ENCODE measurements around the gene GSS.
"Not testable (repeated sequence)": the region's sequence is repeated elsewhere in the genome, so short reads cannot be mapped to it uniquely, and the experiment has no call there.

GSS gene

GRCh38 chr20:34883087-34883688, 72.4 kb downstream of the GSS start:
- H3K27me3 ChIP-seq (ENCODE audit: insufficient read depth, low read length): no peaks in the 10 kb centered on the region
- H3K9me3 ChIP-seq (ENCODE audit: low read length): no peaks in the 10 kb centered on the region
- H3K4me1 ChIP-seq (ENCODE audit: insufficient read depth, low read length, severe bottlenecking): no peaks in the 10 kb centered on the region
- H3K4me2 ChIP-seq (ENCODE audit: low read length): no peak overlapping the region
- H3K79me2 ChIP-seq (ENCODE audit: insufficient read depth, low read length): no peaks in the 10 kb centered on the region
- no peaks in the 10 kb centered on the region for H3K9me2 ChIP-seq (ENCODE audit: low read depth, low read length)
- H3K4me3 ChIP-seq (ENCODE audit: low read depth, low read length, poor library complexity, severe bottlenecking): no peak overlapping the region
- H3K9ac ChIP-seq (ENCODE audit: low read length): no peak overlapping the region
- TF ChIP-seq CTCF (IDR thresholded peaks at IDR 0.05; ENCODE audit: low read length): no peak
- no peak for TF ChIP-seq EZH2 (IDR thresholded peaks at IDR 0.05; ENCODE audit: borderline replicate concordance, low read length)
- no peaks in the 10 kb centered on the region for H3K36me3 ChIP-seq (ENCODE audit: insufficient read depth, low read length)
- H2AFZ ChIP-seq (ENCODE audit: low read length): no peak overlapping the region
- no peaks in the 10 kb centered on the region for H3F3A ChIP-seq (ENCODE audit: insufficient read depth, low read length)
- H3K27ac ChIP-seq (ENCODE audit: low read depth, low read length, poor library complexity, severe bottlenecking): no peak overlapping the region
- H4K20me1 ChIP-seq (ENCODE audit: insufficient read depth, low read length): no peaks in the 10 kb centered on the region

GRCh38 chr20:34881689-34882088, 73.9 kb downstream of the GSS start:
- Histone ChIP-seq H3K79me2 (ENCODE audit: insufficient read depth, low read length) (no peaks in the 10 kb centered on the region), H3K4me3 (ENCODE audit: low read depth, low read length, poor library complexity, severe bottlenecking) (no peak overlapping the region), H3F3A (ENCODE audit: insufficient read depth, low read length) (no peaks in the 10 kb centered on the region), H3K9ac (ENCODE audit: low read length) (no peak overlapping the region), H2AFZ (ENCODE audit: low read length) (no peak overlapping the region), H4K20me1 (ENCODE audit: insufficient read depth, low read length) (no peaks in the 10 kb centered on the region), H3K36me3 (ENCODE audit: insufficient read depth, low read length) (no peaks in the 10 kb centered on the region), H3K9me2 (ENCODE audit: low read depth, low read length) (no peaks in the 10 kb centered on the region), H3K27me3 (ENCODE audit: insufficient read depth, low read length) (no peaks in the 10 kb centered on the region), H3K4me2 (ENCODE audit: low read length) (no peak overlapping the region), H3K27ac (ENCODE audit: low read depth, low read length, poor library complexity, severe bottlenecking) (no peak overlapping the region), H3K4me1 (ENCODE audit: insufficient read depth, low read length, severe bottlenecking) (peaks cover 2% of the 10 kb centered on the region), H3K9me3 (ENCODE audit: low read length) (no peaks in the 10 kb centered on the region)
- TF ChIP-seq EZH2 (IDR thresholded peaks at IDR 0.05; ENCODE audit: borderline replicate concordance, low read length) (no peak), CTCF (IDR thresholded peaks at IDR 0.05; ENCODE audit: low read length) (no peak)

- H3K27me3 ChIP-seq (ENCODE audit: insufficient read depth, low read length); H3K9ac ChIP-seq (ENCODE audit: low read length); H3K4me2 ChIP-seq (ENCODE audit: low read length); H3F3A ChIP-seq (ENCODE audit: insufficient read depth, low read length); H3K9me2 ChIP-seq (ENCODE audit: low read depth, low read length); H2AFZ ChIP-seq (ENCODE audit: low read length); H3K4me3 ChIP-seq (ENCODE audit: low read depth, low read length, poor library complexity, severe bottlenecking); H4K20me1 ChIP-seq (ENCODE audit: insufficient read depth, low read length); H3K4me1 ChIP-seq (ENCODE audit: insufficient read depth, low read length, severe bottlenecking); H3K9me3 ChIP-seq (ENCODE audit: low read length); H3K79me2 ChIP-seq (ENCODE audit: insufficient read depth, low read length); H3K36me3 ChIP-seq (ENCODE audit: insufficient read depth, low read length); H3K27ac ChIP-seq (ENCODE audit: low read depth, low read length, poor library complexity, severe bottlenecking): not testable (repeated sequence)
Observed at GRCh38 chr20:34880971-34881370, 74.6 kb downstream of the GSS start.

- Histone ChIP-seq H3K9me2 (ENCODE audit: low read depth, low read length) (no peaks in the 10 kb centered on the region), H3K9ac (ENCODE audit: low read length) (no peak overlapping the region), H3K79me2 (ENCODE audit: insufficient read depth, low read length) (no peaks in the 10 kb centered on the region), H3K4me3 (ENCODE audit: low read depth, low read length, poor library complexity, severe bottlenecking) (no peak overlapping the region), H3F3A (ENCODE audit: insufficient read depth, low read length) (no peaks in the 10 kb centered on the region), H3K27ac (ENCODE audit: low read depth, low read length, poor library complexity, severe bottlenecking) (no peak overlapping the region), H3K9me3 (ENCODE audit: low read length) (no peaks in the 10 kb centered on the region), H4K20me1 (ENCODE audit: insufficient read depth, low read length) (no peaks in the 10 kb centered on the region), H3K27me3 (ENCODE audit: insufficient read depth, low read length) (no peaks in the 10 kb centered on the region), H3K4me2 (ENCODE audit: low read length) (no peak overlapping the region), H3K36me3 (ENCODE audit: insufficient read depth, low read length) (no peaks in the 10 kb centered on the region), H2AFZ (ENCODE audit: low read length) (no peak overlapping the region), H3K4me1 (ENCODE audit: insufficient read depth, low read length, severe bottlenecking) (peaks cover 11% of the 10 kb centered on the region)
- TF ChIP-seq EZH2 (IDR thresholded peaks at IDR 0.05; ENCODE audit: borderline replicate concordance, low read length) (no peak), CTCF (IDR thresholded peaks at IDR 0.05; ENCODE audit: low read length) (no peak)
Observed at GRCh38 chr20:34880215-34880850, 75.3 kb downstream of the GSS start.

Data from OCI-LY1 (cell line).